Measurements from ENCODE around the gene DYRK1A. TPM values are rescaled to one million over a fixed set of nuclear protein-coding genes. Genes with fewer than 3 reads are reported as not detected.

Gene DYRK1A
- total and polyA plus RNA-seq, 2 of the 13 experiments (the other 11 are each of a cell fraction or from before 2014, with no cell fraction given), result 24.6 to 34.2 TPM

DNA sequence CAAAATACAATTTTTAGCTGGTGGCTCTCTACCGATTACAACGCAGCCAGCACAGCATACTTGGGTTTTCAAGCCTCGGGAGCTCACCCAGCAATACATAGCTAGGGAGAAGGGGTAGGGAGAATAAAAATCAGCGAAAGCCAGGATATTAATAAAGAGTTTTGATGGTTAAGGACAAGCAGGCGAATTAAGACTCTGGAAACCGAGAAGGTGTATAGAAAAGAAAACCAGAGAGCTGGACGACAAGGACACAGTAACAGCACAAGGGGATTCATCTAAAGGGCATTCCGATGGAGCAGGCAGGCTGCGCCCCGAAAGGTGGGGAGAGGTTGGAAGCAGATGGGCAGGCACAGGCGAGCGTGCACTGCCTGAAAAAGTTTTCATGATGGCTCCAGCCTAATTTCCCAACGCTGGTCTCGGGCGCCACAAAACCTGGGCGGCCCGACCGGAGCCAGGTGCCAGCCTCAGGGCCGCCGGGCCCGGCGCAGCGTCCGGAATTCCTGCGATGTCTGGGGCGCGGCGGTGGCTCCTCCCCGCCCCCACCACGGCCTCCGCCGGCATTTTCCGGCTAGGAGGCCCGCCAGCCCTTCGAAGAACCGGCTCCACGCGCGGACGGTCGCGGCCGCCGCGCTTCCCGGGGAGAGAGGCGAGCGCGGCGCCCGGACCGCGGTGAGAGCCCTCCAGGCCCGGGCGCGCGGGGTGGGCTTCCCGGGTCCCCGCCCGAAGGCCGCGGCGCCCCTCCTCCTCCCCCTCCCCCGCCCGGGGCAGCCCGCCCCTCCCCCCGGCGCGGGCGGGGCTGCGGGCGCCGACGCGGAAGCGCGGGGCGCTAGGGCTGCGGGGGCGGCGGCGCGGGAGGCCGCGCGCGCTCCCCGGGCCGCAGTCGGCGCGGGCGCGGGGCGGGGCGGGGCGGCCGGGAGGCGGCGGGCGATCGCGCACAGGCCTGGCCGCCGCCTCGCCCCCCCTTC, 774 bp upstream of the DYRK1A start (continued):
- TF ChIP-seq ZNF691 (CRISPR knock-in tag; IDR thresholded peaks at IDR 0.05; ENCODE audit: borderline replicate concordance, low read depth) (no peak), ATF2 (CRISPR knock-in tag; IDR thresholded peaks at IDR 0.05) (0 out of 2 replicates have a peak, but pooled peaks have one; percentile 36), SAFB2 (CRISPR knock-in tag; IDR thresholded peaks at IDR 0.05; ENCODE audit: borderline replicate concordance, low read depth) (no peak), ZKSCAN1 (IDR thresholded peaks at IDR 0.05; ENCODE audit: low read length) (no peak), MTA1 (CRISPR knock-in tag; IDR thresholded peaks at IDR 0.05; ENCODE audit: borderline replicate concordance) (no peak), ZNF343 (CRISPR knock-in tag; IDR thresholded peaks at IDR 0.05) (no peak), MYC (CRISPR knock-in tag; IDR thresholded peaks at IDR 0.05; ENCODE audit: borderline replicate concordance) (peak; percentile 62; the same call in 1 of the 2 replicates), HNF4G (IDR thresholded peaks at IDR 0.05; ENCODE audit: borderline replicate concordance, low read depth, low read length) (no peak), HNF4G (CRISPR knock-in tag; IDR thresholded peaks at IDR 0.05; ENCODE audit: borderline replicate concordance, low read depth) (no peak), KLF6 (CRISPR knock-in tag; IDR thresholded peaks at IDR 0.05) (peak; percentile 72; the same call in 1 of the 2 replicates), CREBL2 (CRISPR knock-in tag; IDR thresholded peaks at IDR 0.05; ENCODE audit: borderline replicate concordance) (no peak), STAT5B (CRISPR knock-in tag; IDR thresholded peaks at IDR 0.05) (no peak), GATAD1 (CRISPR knock-in tag; IDR thresholded peaks at IDR 0.05) (no peak), WIZ (CRISPR knock-in tag; IDR thresholded peaks at IDR 0.05) (no peak), ZNF75D (CRISPR knock-in tag; IDR thresholded peaks at IDR 0.05; ENCODE audit: borderline replicate concordance) (no peak), ZNF670 (CRISPR knock-in tag; IDR thresholded peaks at IDR 0.05; ENCODE audit: borderline replicate concordance) (no peak), NONO (IDR thresholded peaks at IDR 0.05) (no peak), NONO (CRISPR knock-in tag; conservative IDR thresholded peaks at IDR 0.05) (no peak), ZNF432 (CRISPR knock-in tag; IDR thresholded peaks at IDR 0.05; ENCODE audit: borderline replicate concordance) (no peak), ZNF263 (CRISPR knock-in tag; IDR thresholded peaks at IDR 0.05) (no peak)
- TF ChIP-seq, protein P1, sequence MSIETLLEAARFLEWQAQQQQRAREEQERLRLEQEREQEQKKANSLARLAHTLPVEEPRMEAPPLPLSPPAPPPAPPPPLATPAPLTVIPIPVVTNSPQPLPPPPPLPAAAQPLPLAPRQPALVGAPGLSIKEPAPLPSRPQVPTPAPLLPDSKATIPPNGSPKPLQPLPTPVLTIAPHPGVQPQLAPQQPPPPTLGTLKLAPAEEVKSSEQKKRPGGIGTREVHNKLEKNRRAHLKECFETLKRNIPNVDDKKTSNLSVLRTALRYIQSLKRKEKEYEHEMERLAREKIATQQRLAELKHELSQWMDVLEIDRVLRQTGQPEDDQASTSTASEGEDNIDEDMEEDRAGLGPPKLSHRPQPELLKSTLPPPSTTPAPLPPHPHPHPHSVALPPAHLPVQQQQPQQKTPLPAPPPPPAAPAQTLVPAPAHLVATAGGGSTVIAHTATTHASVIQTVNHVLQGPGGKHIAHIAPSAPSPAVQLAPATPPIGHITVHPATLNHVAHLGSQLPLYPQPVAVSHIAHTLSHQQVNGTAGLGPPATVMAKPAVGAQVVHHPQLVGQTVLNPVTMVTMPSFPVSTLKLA (IDR thresholded peaks at IDR 0.05), result no peak
- TF ChIP-seq, protein P2, sequence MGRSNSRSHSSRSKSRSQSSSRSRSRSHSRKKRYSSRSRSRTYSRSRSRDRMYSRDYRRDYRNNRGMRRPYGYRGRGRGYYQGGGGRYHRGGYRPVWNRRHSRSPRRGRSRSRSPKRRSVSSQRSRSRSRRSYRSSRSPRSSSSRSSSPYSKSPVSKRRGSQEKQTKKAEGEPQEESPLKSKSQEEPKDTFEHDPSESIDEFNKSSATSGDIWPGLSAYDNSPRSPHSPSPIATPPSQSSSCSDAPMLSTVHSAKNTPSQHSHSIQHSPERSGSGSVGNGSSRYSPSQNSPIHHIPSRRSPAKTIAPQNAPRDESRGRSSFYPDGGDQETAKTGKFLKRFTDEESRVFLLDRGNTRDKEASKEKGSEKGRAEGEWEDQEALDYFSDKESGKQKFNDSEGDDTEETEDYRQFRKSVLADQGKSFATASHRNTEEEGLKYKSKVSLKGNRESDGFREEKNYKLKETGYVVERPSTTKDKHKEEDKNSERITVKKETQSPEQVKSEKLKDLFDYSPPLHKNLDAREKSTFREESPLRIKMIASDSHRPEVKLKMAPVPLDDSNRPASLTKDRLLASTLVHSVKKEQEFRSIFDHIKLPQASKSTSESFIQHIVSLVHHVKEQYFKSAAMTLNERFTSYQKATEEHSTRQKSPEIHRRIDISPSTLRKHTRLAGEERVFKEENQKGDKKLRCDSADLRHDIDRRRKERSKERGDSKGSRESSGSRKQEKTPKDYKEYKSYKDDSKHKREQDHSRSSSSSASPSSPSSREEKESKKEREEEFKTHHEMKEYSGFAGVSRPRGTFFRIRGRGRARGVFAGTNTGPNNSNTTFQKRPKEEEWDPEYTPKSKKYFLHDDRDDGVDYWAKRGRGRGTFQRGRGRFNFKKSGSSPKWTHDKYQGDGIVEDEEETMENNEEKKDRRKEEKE (IDR thresholded peaks at IDR 0.05), result no peak
